SK-N-SH treated with all-trans-retinoic acid at 6 μM for 48 hours (cell line): ENCODE data around the gene SBNO1.

Source experiments
- ATAC-seq: fragments of 200-7000 bp; cut with Tn5 transposase; 3 replicates; pipeline ENCODE4 v1.9.1; 2020; ENCODE audit warnings: mild to moderate bottlenecking, moderate library complexity
- ARNTL ChIP-seq: fragments of 450-650 bp; formaldehyde crosslinking; IDR thresholded peaks from 2 replicates; pipeline ENCODE4 v1.5.0; 2020; ENCODE audit warnings: low read depth, mild to moderate bottlenecking, moderate library complexity, borderline replicate concordance
- BACH2 ChIP-seq: fragments of 250-450 bp; sonication (Bioruptor Pico); IDR thresholded peaks from 2 replicates; pipeline ENCODE4 v1.9.0; 2021; ENCODE audit warnings: mild to moderate bottlenecking, borderline replicate concordance
- CREB5 ChIP-seq: fragments of 250-450 bp; sonication (Bioruptor Pico); IDR thresholded peaks from 2 replicates; pipeline ENCODE4 v1.5.1; 2020; ENCODE audit warnings: low read depth, mild to moderate bottlenecking, moderate library complexity
- CSDC2 ChIP-seq: fragments of 250-450 bp; sonication (Bioruptor Pico); IDR thresholded peaks from 2 replicates; pipeline ENCODE4 v1.5.0; 2020; ENCODE audit warnings: mild to moderate bottlenecking, moderate library complexity
- CSRNP3 ChIP-seq: fragments of 250-450 bp; sonication (Bioruptor Pico); IDR thresholded peaks from 2 replicates; pipeline ENCODE4 v1.5.1; 2021; ENCODE audit warnings: mild to moderate bottlenecking, moderate library complexity
- ESRRG ChIP-seq: fragments of 250-450 bp; sonication (Bioruptor Pico); IDR thresholded peaks from 2 replicates; pipeline ENCODE4 v1.6.1; 2021; ENCODE audit warnings: mild to moderate bottlenecking
- GLIS3 ChIP-seq: fragments of 250-450 bp; sonication (Bioruptor Pico); IDR thresholded peaks from 2 replicates; pipeline ENCODE4 v1.5.0; 2020; ENCODE audit warnings: mild to moderate bottlenecking, moderate library complexity
- ISL1 ChIP-seq: fragments of 250-450 bp; sonication (Bioruptor Pico); IDR thresholded peaks from 2 replicates; pipeline ENCODE4 v2.1.2; 2022; ENCODE audit warnings: mild to moderate bottlenecking, moderate library complexity
- OSR1 ChIP-seq: fragments of 250-450 bp; sonication (Bioruptor Pico); IDR thresholded peaks from 2 replicates; pipeline ENCODE4 v1.8.0; 2022; ENCODE audit warnings: moderate library complexity, mild to moderate bottlenecking, inconsistent platforms
- PATZ1 ChIP-seq: fragments of 250-450 bp; sonication (Bioruptor Pico); IDR thresholded peaks from 2 replicates; pipeline ENCODE4 v1.8.0; 2020; ENCODE audit warnings: mild to moderate bottlenecking, moderate library complexity, borderline replicate concordance
- POU6F1 ChIP-seq: fragments of 250-450 bp; sonication (Bioruptor Pico); IDR thresholded peaks from 2 replicates; pipeline ENCODE4 v1.8.0; 2021; ENCODE audit warnings: low read depth, mild to moderate bottlenecking, moderate library complexity, borderline replicate concordance
- PPARA ChIP-seq: fragments of 250-450 bp; sonication (Bioruptor Pico); IDR thresholded peaks from 2 replicates; pipeline ENCODE4 v1.5.0; 2020; ENCODE audit warnings: mild to moderate bottlenecking, borderline replicate concordance
- RARB ChIP-seq: fragments of 250-450 bp; sonication (Bioruptor Pico); IDR thresholded peaks from 2 replicates; pipeline ENCODE4 v1.8.0; 2021; ENCODE audit warnings: mild to moderate bottlenecking, moderate library complexity
- SNAI2 ChIP-seq: fragments of 250-450 bp; sonication (Bioruptor Pico); IDR thresholded peaks from 2 replicates; pipeline ENCODE4 v1.5.0; 2020; ENCODE audit warnings: mild to moderate bottlenecking, moderate library complexity
- TOX ChIP-seq: fragments of 250-450 bp; sonication (Bioruptor Pico); IDR thresholded peaks from 2 replicates; pipeline ENCODE4 v1.8.0; 2021; ENCODE audit warnings: mild to moderate bottlenecking, moderate library complexity, borderline replicate concordance
- ZC3H10 ChIP-seq: fragments of 250-450 bp; sonication (Bioruptor Pico); IDR thresholded peaks from 2 replicates; pipeline ENCODE4 v1.5.1; 2021; ENCODE audit warnings: mild to moderate bottlenecking, moderate library complexity
- ZFP3 ChIP-seq: fragments of 250-450 bp; sonication (Bioruptor Pico); IDR thresholded peaks from 2 replicates; pipeline ENCODE4 v1.5.0; 2020; ENCODE audit warnings: mild to moderate bottlenecking, moderate library complexity
- ZFP30 ChIP-seq: fragments of 450-650 bp; formaldehyde crosslinking; IDR thresholded peaks from 2 replicates; pipeline ENCODE4 v1.5.0; 2022; ENCODE audit warnings: mild to moderate bottlenecking, moderate library complexity
- ZNF565 ChIP-seq: fragments of 450-650 bp; formaldehyde crosslinking; conservative IDR thresholded peaks from 2 replicates; pipeline ENCODE4 v1.5.0; 2020; ENCODE audit warnings: low read depth, mild to moderate bottlenecking, moderate library complexity
- ZNF70 ChIP-seq: fragments of 450-650 bp; formaldehyde crosslinking; IDR thresholded peaks from 2 replicates; pipeline ENCODE4 v1.5.0; 2020; ENCODE audit warnings: mild to moderate bottlenecking, moderate library complexity
- ZNF8 ChIP-seq: fragments of 450-650 bp; formaldehyde crosslinking; IDR thresholded peaks from 2 replicates; pipeline ENCODE4 v1.5.0; 2020; ENCODE audit warnings: mild to moderate bottlenecking, moderate library complexity
- TF ChIP-seq, protein P1 (sequence below): fragments of 250-450 bp; sonication (Bioruptor Pico); IDR thresholded peaks from 2 replicates; pipeline ENCODE4 v1.5.0; 2020; ENCODE audit warnings: mild to moderate bottlenecking, moderate library complexity

Gene SBNO1

DNA sequence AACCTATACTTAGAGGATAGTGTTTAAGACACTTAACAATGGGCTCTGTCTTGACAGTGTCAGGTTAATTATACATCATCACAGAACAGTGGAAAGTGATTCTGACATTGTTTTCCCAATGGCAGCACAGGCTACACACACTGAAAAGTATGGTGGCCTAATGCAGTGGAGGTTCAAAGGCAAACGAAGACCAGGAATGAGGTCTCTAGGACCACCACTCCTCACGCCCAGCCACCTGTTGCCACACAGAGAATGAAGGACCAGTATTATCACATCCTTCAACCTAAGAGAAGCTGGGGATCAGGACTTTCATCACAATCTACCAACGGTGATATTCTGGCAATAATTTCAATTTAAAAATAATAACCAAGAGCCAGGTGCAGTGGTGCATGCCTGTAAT, 58.4 kb downstream of the SBNO1 start:
- no peak for ATAC-seq
- TF ChIP-seq ZNF70 = no peak
- TF ChIP-seq PATZ1 (CRISPR knock-in tag) = no peak
- no peak for TF ChIP-seq ZC3H10 (CRISPR knock-in tag)
- no peak for TF ChIP-seq PPARA (CRISPR knock-in tag)
- no peak for TF ChIP-seq ZFP3
- no peak for TF ChIP-seq CSRNP3 (CRISPR knock-in tag)
- TF ChIP-seq ARNTL (CRISPR knock-in tag) = no peak
- no peak for TF ChIP-seq ZFP30 (CRISPR knock-in tag)
- no peak for TF ChIP-seq TOX (CRISPR knock-in tag)
- no peak for TF ChIP-seq GLIS3 (CRISPR knock-in tag)
- no peak for TF ChIP-seq SNAI2 (CRISPR knock-in tag)
- TF ChIP-seq RARB (CRISPR knock-in tag) = no peak
- TF ChIP-seq, protein P1, sequence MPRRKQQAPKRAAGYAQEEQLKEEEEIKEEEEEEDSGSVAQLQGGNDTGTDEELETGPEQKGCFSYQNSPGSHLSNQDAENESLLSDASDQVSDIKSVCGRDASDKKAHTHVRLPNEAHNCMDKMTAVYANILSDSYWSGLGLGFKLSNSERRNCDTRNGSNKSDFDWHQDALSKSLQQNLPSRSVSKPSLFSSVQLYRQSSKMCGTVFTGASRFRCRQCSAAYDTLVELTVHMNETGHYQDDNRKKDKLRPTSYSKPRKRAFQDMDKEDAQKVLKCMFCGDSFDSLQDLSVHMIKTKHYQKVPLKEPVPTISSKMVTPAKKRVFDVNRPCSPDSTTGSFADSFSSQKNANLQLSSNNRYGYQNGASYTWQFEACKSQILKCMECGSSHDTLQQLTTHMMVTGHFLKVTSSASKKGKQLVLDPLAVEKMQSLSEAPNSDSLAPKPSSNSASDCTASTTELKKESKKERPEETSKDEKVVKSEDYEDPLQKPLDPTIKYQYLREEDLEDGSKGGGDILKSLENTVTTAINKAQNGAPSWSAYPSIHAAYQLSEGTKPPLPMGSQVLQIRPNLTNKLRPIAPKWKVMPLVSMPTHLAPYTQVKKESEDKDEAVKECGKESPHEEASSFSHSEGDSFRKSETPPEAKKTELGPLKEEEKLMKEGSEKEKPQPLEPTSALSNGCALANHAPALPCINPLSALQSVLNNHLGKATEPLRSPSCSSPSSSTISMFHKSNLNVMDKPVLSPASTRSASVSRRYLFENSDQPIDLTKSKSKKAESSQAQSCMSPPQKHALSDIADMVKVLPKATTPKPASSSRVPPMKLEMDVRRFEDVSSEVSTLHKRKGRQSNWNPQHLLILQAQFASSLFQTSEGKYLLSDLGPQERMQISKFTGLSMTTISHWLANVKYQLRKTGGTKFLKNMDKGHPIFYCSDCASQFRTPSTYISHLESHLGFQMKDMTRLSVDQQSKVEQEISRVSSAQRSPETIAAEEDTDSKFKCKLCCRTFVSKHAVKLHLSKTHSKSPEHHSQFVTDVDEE = no peak
- TF ChIP-seq BACH2 = no peak
- no peak for TF ChIP-seq ESRRG

DNA sequence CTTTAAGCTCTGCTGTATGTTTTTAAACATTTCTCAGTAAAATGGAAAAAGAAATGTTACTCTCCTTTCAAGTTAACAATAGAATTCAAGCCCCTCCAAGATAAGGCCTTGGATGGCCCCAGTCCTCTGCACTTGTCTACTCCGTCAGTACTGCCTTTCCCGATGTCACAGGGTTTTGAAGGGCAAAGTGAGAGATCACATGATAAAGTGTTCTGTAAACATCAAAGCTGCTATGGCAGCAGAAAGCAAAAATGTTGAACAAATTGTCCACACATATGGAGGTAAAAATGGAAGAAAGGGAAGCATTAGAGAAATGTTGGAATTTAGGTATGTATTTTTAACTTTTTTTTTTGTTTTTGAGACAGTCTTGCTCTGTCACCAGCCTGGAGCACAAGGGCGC, 59.5 kb downstream of the SBNO1 start:
- no peak for ATAC-seq
- no peak for TF ChIP-seq TOX (CRISPR knock-in tag)
- no peak for TF ChIP-seq ESRRG
- TF ChIP-seq ZFP3 = no peak
- TF ChIP-seq CSDC2 = no peak
- no peak for TF ChIP-seq ZNF565
- TF ChIP-seq BACH2 = no peak
- no peak for TF ChIP-seq ZC3H10 (CRISPR knock-in tag)
- no peak for TF ChIP-seq SNAI2 (CRISPR knock-in tag)
- no peak for TF ChIP-seq POU6F1 (CRISPR knock-in tag)
- TF ChIP-seq ISL1 (CRISPR knock-in tag) = no peak
- no peak for TF ChIP-seq GLIS3 (CRISPR knock-in tag)
- TF ChIP-seq RARB (CRISPR knock-in tag) = no peak
- TF ChIP-seq, all 23 proteins: peak for 0

DNA sequence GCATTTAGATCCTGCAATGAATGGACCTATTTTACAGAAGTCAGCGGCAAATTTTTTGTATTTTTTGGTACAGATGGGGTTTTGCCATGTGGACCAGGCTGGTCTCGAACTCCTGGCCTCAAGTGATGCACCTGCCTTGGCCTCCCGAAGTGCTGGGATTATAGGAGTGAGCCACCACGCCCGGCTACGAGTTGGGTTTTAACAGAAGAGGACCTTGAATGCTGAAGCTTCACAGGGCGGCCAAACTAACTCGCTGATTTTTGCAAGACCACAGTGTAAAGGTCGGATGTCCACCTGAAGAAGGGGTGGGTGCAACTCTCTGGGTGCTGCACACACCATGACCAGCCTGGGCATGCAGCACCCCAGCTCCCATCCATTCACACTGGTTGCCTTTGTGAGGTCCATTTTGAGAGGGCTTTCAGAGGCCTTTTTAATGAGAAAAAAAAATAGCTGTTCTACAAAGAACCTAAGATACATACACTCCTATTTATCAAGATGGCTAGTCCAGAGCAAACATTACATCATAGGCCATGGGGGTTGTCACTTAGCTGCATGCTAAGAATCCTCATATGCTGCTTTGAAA, 71.4 kb downstream of the SBNO1 start:
- no peak for ATAC-seq
- TF ChIP-seq ZNF8 (CRISPR knock-in tag) (no peak), CREB5 (CRISPR knock-in tag) (no peak), OSR1 (CRISPR knock-in tag) (no peak), GLIS3 (CRISPR knock-in tag) (no peak), ARNTL (CRISPR knock-in tag) (no peak), TOX (CRISPR knock-in tag) (no peak), ZNF70 (no peak), ESRRG (no peak), CSDC2 (no peak), SNAI2 (CRISPR knock-in tag) (no peak), ZC3H10 (CRISPR knock-in tag) (no peak), BACH2 (no peak), CSRNP3 (CRISPR knock-in tag) (no peak)
